BJ (cell line): ENCODE results near the gene TUBGCP2. TPM values are rescaled to one million over a fixed set of nuclear protein-coding genes. Genes with fewer than 3 reads are reported as not detected.
"Not testable (repeated sequence)": the region's sequence is repeated elsewhere in the genome, so short reads cannot be mapped to it uniquely, and the experiment has no call there.

ENCODE experiments used
- CTCF ChIA-PET: fragments of 350-600 bp; formaldehyde crosslinking; extraction: SDS; loops from one replicate; lab custom pipeline; 2021; ENCODE audit warnings: antibody characterized with exemption, inconsistent platforms; lab: Yijun Ruan, JAX
- POLR2A ChIA-PET: fragments of 300-600 bp; sonication (Branson Sonifier 250); formaldehyde crosslinking; extraction: SDS; loops from one replicate; lab custom pipeline; 2021; ENCODE audit warnings: antibody characterized with exemption; lab: Charles Lee
- DNase-seq: peaks from one replicate; pipeline ENCODE4 v3.0.0-alpha.2; 2011; ENCODE audit warnings: low read depth
- H3K27me3 ChIP-seq: 2 replicates; pipeline ENCODE4 v1.6.0; 2011; ENCODE audit warnings: low read length; ENCODE audit not compliant: control insufficient read depth, insufficient read depth
- H3K36me3 ChIP-seq: 2 replicates; pipeline ENCODE4 v1.5.1; 2011; ENCODE audit warnings: low read length; ENCODE audit not compliant: control insufficient read depth, insufficient read depth
- H3K4me3 ChIP-seq: 2 replicates; pipeline ENCODE4 v1.5.1; 2011; ENCODE audit warnings: low read depth, mild to moderate bottlenecking, control low read depth, low read length
- CTCF ChIP-seq: IDR thresholded peaks from 2 replicates; pipeline ENCODE4 v1.5.1; 2011; ENCODE audit warnings: low read depth, mild to moderate bottlenecking, control low read depth, inconsistent platforms, low read length, moderate library complexity; ENCODE audit not compliant: insufficient read depth
- polyA plus RNA-seq: library from polyadenylated mRNA; depleted of rRNA; stranded (reverse); fragments of >200 nt; gene quantifications from 2 replicates; pipeline ENCODE4 v1.2.3, GENCODE V29; 2011

The TUBGCP2 gene
- polyA plus RNA-seq, 1 experiment, result 55.8 TPM

GRCh38 chr10:133235265-133235855 lies 73.3 kb downstream of the TUBGCP2 start:
- H3K36me3 ChIP-seq, result no peaks in the 10 kb centered on the region
- H3K27me3 ChIP-seq, result peaks cover 29% of the 10 kb centered on the region
- ChIA-PET CTCF (no interaction called here), POLR2A (no interaction called here)
- no peak overlapping the region for H3K4me3 ChIP-seq
- DNase-seq, result no peak
- TF ChIP-seq CTCF, result no peak

DNA sequence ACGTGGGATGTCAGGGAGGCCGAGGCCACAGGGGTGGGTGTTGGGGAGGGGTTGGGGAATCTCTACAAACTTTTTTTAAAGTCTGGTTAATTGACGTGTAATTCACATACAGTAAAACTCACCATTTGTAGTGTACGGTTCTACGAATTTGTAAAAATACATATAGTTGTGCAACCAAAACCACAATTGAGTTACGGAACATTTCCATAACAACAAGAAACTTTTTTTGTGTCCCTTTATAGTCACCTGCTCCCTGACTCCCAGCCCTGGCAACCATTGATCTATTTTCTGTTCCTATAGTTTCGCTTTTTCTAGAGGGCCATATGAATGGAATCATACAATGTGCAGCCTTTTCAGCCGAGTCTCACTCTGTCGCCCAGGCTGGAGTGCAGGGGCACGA lies 73.9 kb downstream of the TUBGCP2 start:
- POLR2A ChIA-PET, H3K4me3 ChIP-seq, DNase-seq, CTCF ChIA-PET, H3K36me3 ChIP-seq: not testable (repeated sequence)
- peaks cover 29% of the 10 kb centered on the region for H3K27me3 ChIP-seq

- ChIA-PET CTCF (no interaction called here), POLR2A (no interaction called here)
- no peak for TF ChIP-seq CTCF
- Histone ChIP-seq H3K4me3 (no peak overlapping the region), H3K36me3 (no peaks in the 10 kb centered on the region), H3K27me3 (peaks cover 27% of the 10 kb centered on the region)
- no peak for DNase-seq
Measured at GRCh38 chr10:133231946-133232574, 76.6 kb downstream of the TUBGCP2 start.

- Histone ChIP-seq H3K27me3 (peaks cover 28% of the 10 kb centered on the region), H3K4me3 (no peak overlapping the region), H3K36me3 (no peaks in the 10 kb centered on the region)
- POLR2A ChIA-PET, result no interaction called here
- TF ChIP-seq CTCF, result no peak
- no peak for DNase-seq
- CTCF ChIA-PET, result no interaction called here
Measured at GRCh38 chr10:133231244-133231945, 77.3 kb downstream of the TUBGCP2 start.

GRCh38 chr10:133230387-133231195 lies 78.1 kb downstream of the TUBGCP2 start:
- CTCF ChIA-PET, result no interaction called here
- Histone ChIP-seq H3K36me3 (no peaks in the 10 kb centered on the region), H3K27me3 (peaks cover 24% of the 10 kb centered on the region), H3K4me3 (no peak overlapping the region)
- TF ChIP-seq CTCF, result no peak
- no peak for DNase-seq
- POLR2A ChIA-PET, result no interaction called here
